GM19463 (cell line): ENCODE results near the gene CFAP210.
"Not testable (repeated sequence)": the region's sequence is repeated elsewhere in the genome, so short reads cannot be mapped to it uniquely, and the experiment has no call there.

Source experiments
- ATAC-seq: cut with Tn5 transposase; IDR thresholded peaks from one replicate; pipeline ENCODE4 v1.9.1; 2021; ENCODE audit warnings: mild to moderate bottlenecking, moderate library complexity; ENCODE audit not compliant: unreplicated experiment

Gene CFAP210

DNA sequence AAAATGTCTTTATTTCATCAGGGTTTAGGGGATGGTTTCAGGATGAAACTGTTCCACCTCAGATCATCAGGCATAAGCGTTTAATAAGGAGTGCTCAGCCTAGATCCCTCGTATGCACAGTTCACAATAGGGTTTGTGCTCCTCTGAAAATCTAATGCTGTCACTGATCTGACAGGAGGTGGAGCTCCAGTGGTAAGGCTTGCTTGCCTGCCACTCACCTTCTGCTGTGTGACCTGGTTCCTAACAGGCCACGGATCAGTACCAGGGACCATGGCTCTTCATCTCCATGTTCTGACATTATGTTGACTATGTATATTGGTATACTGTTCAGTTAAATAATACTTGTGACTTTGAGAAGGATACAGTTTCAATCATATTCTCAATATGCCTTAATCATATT is 68.4 kb downstream of the CFAP210 start:
- no peak for ATAC-seq

DNA sequence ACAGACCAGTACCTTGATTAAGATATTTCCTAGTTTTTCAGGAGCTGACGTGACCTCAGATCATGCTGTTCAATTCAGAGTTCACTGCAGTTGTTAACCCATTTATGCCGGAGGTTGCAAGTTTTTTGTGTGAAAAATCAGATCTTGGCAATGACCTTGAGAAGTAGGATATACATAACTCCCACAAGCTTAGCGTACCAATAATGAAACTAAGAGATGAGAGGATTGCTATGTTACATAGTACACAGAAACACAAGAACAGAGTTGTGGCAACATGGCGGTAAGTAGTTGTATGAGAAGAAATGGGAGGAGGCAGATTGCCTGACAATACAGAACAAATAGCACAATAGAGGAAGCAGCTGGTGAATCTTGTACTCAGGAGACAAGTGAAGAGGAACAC is 71.0 kb downstream of the CFAP210 start:
- ATAC-seq = no peak

DNA sequence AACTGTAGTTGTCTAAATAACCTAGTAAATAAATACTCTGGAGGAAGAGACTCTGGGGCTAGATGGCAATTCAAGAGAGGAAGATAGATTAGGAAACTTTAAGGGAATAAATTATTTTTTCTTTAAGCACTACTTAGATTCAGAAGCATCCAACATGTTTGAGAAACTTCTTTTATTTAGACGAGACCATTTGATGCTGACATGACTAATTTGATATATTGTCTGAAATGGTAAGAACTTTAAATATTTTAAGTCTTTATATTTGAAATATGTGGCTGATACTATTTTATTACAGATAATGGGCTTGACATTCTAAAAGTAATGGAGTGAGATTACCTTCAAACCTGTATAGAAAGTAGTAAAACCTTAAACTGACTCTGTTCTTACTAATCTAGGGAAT is 73.7 kb downstream of the CFAP210 start:
- no peak for ATAC-seq

DNA sequence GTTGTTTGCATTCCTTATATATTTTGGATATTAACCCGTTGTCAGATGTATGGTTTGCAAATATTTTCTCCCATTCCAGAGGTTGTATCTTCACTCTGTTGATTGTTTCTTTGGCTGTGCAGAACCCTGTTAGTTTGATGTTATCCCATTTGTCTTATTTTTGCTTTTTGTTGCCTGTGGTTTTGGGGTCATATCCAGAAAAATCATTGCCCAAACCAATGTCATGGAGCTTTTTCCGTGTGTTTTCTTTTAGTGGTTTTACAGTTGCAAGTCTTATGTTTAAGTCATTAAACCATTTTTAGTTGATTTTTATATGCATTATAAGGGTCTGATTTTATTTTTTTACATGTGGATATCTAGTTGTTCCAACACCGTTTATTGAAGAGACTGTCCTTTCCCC is 74.3 kb downstream of the CFAP210 start:
- no peak for ATAC-seq

DNA sequence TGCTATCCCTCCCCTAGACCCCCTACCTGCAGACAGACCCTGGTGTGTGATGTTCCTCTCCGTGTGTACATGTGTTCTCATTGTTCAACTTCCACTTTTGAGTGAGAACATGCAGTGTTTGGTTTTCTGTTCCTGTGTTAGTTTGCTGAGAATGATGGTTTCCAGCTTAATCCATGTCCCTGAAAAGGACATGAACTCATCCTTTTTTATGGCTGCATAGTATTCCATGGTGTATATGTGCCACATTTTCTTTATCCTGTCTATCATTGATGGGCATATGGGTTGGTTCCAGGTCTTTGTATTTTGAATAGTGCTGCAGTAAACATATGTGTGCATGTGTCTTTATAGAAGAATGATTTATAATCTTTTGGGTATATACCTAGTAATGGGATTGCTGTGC is 78.2 kb downstream of the CFAP210 start:
- ATAC-seq = not testable (repeated sequence)

DNA sequence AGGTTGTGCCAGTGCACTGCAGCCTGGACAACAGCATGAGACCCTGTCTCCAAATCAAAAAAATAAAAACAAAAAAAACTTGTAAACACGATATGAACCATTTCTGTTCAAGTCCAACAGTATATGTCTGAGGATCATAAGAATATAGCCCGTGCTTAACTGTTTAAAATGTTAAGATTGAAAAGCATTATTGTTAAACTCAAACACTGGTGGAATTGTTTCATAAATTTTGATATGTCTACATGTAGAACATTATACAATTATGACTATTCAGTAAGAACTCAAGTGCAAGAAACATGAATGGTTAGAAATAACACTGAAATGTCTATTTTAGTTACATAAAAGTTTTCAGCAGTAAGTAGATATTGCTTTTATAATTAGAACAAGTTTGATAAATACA is 80.3 kb downstream of the CFAP210 start:
- ATAC-seq = no peak

DNA sequence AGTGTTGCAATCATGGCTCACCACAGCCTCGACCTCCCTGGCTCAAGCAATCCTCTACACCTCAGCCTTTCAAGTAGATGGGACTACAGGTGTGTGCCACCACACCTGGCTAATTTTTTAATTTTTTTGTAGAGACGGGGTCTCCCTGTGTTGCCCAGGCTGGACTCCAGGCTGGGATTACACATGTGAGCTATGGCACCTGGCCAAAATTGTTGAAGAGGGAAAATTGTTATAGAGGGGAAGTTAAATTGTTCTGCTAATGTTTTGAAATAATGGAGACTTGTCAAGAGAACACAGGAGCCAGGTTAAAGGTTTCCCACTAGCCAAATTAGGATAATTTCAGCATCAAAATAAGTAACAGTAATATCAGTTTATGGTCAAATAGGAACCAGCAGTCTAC is 84.9 kb downstream of the CFAP210 start:
- no peak for ATAC-seq

DNA sequence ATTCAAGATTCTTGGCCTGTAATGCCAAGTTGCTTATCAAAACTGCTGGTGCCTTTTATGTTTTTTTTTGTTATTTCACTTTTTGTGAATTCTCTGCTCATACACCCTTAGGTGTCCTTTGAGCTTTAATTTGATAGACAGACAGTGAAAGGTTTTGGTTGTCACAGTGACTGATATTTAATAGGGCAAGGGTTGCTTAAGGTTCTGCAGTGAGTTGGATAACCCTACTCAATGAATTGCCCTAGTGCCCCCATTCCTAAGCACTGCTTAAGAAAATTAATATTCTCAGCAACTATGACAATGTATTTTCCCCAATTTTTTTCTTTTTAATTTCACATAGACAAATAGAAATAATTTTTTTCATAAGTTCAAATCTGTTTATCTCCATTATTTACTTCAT is 94.6 kb downstream of the CFAP210 start:
- no peak for ATAC-seq

DNA sequence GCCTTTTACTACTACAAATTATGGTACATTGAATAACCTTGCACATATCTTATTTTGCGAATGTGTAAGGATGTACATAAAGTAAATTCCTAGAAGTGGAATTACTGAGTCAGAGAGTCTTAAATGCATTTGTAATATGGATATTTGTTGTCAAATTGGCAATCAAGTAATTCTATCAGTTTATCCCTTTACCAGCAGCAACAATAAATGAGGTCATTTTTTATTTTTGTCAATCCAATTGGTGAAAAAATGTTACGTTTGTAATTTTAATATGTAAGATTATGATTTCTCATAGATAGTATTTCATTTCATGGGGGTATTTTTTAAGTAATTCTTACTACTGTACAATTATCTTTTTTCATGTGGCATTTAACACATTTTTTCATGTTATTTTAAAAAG is 95.2 kb downstream of the CFAP210 start:
- ATAC-seq = no peak

DNA sequence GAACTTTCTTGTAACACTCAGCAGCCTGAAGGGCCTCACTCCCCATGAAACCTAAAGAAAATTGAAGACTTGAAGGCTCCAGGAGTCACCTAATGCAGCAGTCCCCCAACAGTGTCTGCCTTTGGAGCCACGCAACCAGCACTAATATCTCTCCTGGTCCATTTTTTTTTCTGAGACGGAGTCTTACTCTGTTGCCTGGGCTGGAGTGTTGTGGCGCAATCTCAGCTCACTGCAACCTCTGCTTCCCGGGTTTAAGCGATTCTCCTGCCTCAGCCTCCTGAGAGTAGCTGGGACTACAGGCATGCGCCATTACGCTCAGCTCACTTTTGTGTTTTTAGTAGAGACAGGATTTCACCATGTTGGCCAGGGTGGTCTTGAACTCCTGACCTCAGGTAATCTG is 97.7 kb downstream of the CFAP210 start:
- ATAC-seq = not testable (repeated sequence)
